Sciatic nerve (tissue), 2 donors: ENCODE measurements around the gene PLEKHB2. TPM values are rescaled to one million over a fixed set of nuclear protein-coding genes. Genes with fewer than 3 reads are reported as not detected.
"Not testable (repeated sequence)": the region's sequence is repeated elsewhere in the genome, so short reads cannot be mapped to it uniquely, and the experiment has no call there.

ENCODE experiments used
- ATAC-seq: fragments of 200-7000 bp; cut with Tn5 transposase; one replicate; pipeline ENCODE4 v1.9.1; 2020; ENCODE audit warnings: mild to moderate bottlenecking, moderate library complexity
- DNase-seq: peaks from one replicate; pipeline ENCODE4 v3.0.0-alpha.2; 2020; ENCODE audit warnings: low spot score
- intact Hi-C: fragments of 100-400 bp; cut with DNase I; formaldehyde crosslinking; loops from one replicate; pipeline ENCODE4 v1.14.2; 2022
- total RNA-seq: library from RNA; stranded (reverse); fragmentation: NEBNext Ultra II Directional; extraction: Animal tissue kit (Norgen Biotek cat#: 25700); gene quantifications from one replicate; pipeline ENCODE4 v1.2.1, GENCODE V29; 2021
- donor health status: DM: no; HTN: no; CAD: no.
- donor health status: DM: no; HTN: no; CAD: no.

The PLEKHB2 gene
- total RNA-seq, 1 donor from 2014 or later: 52.0 TPM

GRCh38 chr2:131127076-131127475 is 21.9 kb downstream of the PLEKHB2 start:
- no peak for DNase-seq
- intact Hi-C loops: no loop called here
- ATAC-seq: peak; percentile 34

GRCh38 chr2:131127981-131128380 is 22.8 kb downstream of the PLEKHB2 start:
- DNase-seq (no peak), ATAC-seq (no peak)
- intact Hi-C loops: no loop called here

- DNase-seq (no peak), ATAC-seq (no peak)
- intact Hi-C loops: no loop called here
Measured at GRCh38 chr2:131130298-131130596, 25.1 kb downstream of the PLEKHB2 start.

- ATAC-seq (no peak), DNase-seq (no peak)
- intact Hi-C loops: no loop called here
Measured at GRCh38 chr2:131132729-131133128, 27.6 kb downstream of the PLEKHB2 start.

- ATAC-seq (no peak), DNase-seq (no peak)
- intact Hi-C loops: no loop called here
Measured at GRCh38 chr2:131140581-131140980, 35.4 kb downstream of the PLEKHB2 start.

GRCh38 chr2:131142849-131143248 is 37.7 kb downstream of the PLEKHB2 start:
- DNase-seq (no peak), ATAC-seq (no peak)
- intact Hi-C loops: no loop called here

GRCh38 chr2:131143803-131144202 is 38.7 kb downstream of the PLEKHB2 start:
- ATAC-seq: no peak
- intact Hi-C loops: no loop called here
- DNase-seq: no peak

- intact Hi-C loops: no loop called here
- DNase-seq (no peak), ATAC-seq (no peak)
Measured at GRCh38 chr2:131145040-131145439, 39.9 kb downstream of the PLEKHB2 start.

GRCh38 chr2:131146231-131146630 is 41.1 kb downstream of the PLEKHB2 start:
- intact Hi-C loops: no loop called here
- ATAC-seq: peak; percentile 42

GRCh38 chr2:131146749-131147148 is 41.6 kb downstream of the PLEKHB2 start:
- intact Hi-C loops: no loop called here
- DNase-seq (no peak), ATAC-seq (no peak)

More at GRCh38 chr2:131146231-131146630, 41.1 kb downstream of the PLEKHB2 start:
- no peak for DNase-seq

- ATAC-seq: no peak
- no peak for DNase-seq
- intact Hi-C loops: no loop called here
Measured at GRCh38 chr2:131148426-131148825, 43.3 kb downstream of the PLEKHB2 start.

GRCh38 chr2:131150109-131150508 is 45.0 kb downstream of the PLEKHB2 start:
- intact Hi-C loops, ATAC-seq, DNase-seq: not testable (repeated sequence)

GRCh38 chr2:131151398-131151797 is 46.3 kb downstream of the PLEKHB2 start:
- intact Hi-C loops: no loop called here
- ATAC-seq: no peak
- no peak for DNase-seq

- no peak for ATAC-seq
- no peak for DNase-seq
- intact Hi-C loops: no loop called here
Measured at GRCh38 chr2:131152074-131152473, 46.9 kb downstream of the PLEKHB2 start.

GRCh38 chr2:131153529-131153928 is 48.4 kb downstream of the PLEKHB2 start:
- intact Hi-C loops: no loop called here
- no peak for ATAC-seq
- DNase-seq: no peak

- DNase-seq: peak; percentile 69
- intact Hi-C loops: no loop called here
- peak; percentile 90 for ATAC-seq
Measured at GRCh38 chr2:131154071-131154531, 49.0 kb downstream of the PLEKHB2 start.

GRCh38 chr2:131154647-131155046 is 49.5 kb downstream of the PLEKHB2 start:
- ATAC-seq: peak; percentile 12
- no peak for DNase-seq
- intact Hi-C loops: no loop called here

- no peak for DNase-seq
- no peak for ATAC-seq
- intact Hi-C loops: no loop called here
Measured at GRCh38 chr2:131155208-131155855, 50.2 kb downstream of the PLEKHB2 start.

- intact Hi-C loops: no loop called here
- ATAC-seq: no peak
- no peak for DNase-seq
Measured at GRCh38 chr2:131156452-131157149, 51.5 kb downstream of the PLEKHB2 start.

GRCh38 chr2:131165562-131165961 is 60.4 kb downstream of the PLEKHB2 start:
- ATAC-seq, intact Hi-C loops, DNase-seq: not testable (repeated sequence)

GRCh38 chr2:131168538-131168937 is 63.4 kb downstream of the PLEKHB2 start:
- DNase-seq: no peak
- ATAC-seq: no peak
- intact Hi-C loops: no loop called here
